GM21619 (cell line): ENCODE measurements around the gene SCAF4.
"Not testable (repeated sequence)": the region's sequence is repeated elsewhere in the genome, so short reads cannot be mapped to it uniquely, and the experiment has no call there.

ENCODE experiments used
- ATAC-seq: cut with Tn5 transposase; IDR thresholded peaks from one replicate; pipeline ENCODE4 v1.9.1; 2021; ENCODE audit not compliant: unreplicated experiment

Gene SCAF4

DNA sequence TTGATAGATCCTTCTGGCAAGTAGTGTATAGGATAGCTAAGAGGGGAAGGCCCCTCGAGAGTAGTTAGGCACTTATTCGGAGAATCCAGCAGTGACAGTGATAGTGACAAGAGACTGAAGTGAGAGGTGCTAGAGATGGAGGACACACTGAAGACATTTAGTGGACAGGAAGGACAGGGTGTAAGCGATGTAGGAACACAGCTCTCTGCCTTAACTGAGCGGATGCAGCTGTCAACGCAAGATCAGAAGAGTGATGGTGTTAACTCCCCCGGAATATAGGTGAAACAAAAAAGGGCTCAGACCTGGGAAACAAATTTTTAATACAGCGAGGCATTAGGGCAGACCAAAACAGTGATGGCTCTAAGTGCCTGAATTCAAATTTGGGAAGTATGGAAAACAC lies 56.6 kb downstream of the SCAF4 start:
- ATAC-seq, result no peak

GRCh38 chr21:31673321-31673912 lies 58.5 kb downstream of the SCAF4 start:
- ATAC-seq, result no peak

GRCh38 chr21:31671931-31672330 lies 60.0 kb downstream of the SCAF4 start:
- no peak for ATAC-seq

GRCh38 chr21:31671146-31671716 lies 60.7 kb downstream of the SCAF4 start:
- ATAC-seq, result no peak

- ATAC-seq, result no peak
Measured at GRCh38 chr21:31670070-31670469, 61.8 kb downstream of the SCAF4 start.

DNA sequence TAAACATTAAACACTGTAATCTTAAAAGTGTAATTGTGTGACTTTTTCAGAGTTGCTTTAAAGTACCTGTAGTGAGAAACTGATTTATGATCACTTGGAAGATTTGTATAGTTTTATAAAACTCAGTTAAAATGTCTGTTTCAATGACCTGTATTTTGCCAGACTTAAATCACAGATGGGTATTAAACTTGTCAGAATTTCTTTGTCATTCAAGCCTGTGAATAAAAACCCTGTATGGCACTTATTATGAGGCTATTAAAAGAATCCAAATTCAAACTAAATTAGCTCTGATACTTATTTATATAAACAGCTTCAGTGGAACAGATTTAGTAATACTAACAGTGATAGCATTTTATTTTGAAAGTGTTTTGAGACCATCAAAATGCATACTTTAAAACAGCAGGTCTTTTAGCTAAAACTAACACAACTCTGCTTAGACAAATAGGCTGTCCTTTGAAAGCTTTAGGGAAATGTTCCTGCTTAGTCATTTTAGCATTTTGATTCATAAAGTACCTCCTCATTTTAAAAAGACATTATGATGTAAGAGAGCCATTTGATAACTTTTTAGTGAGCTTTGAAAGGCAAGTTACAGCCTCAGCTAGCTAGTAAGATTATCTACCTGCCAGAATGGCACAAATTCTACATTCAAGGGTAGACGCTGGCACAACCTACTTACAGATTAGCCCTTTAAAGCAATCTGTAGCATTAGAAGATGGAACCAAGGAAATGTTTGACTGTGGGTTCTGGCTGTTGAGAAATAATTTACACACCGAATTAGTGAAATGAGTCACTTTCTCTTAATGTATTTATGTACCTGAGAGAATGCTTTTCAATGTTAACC lies 63.0 kb downstream of the SCAF4 start:
- no peak for ATAC-seq

- ATAC-seq, result no peak
Measured at GRCh38 chr21:31667639-31668038, 64.3 kb downstream of the SCAF4 start.

DNA sequence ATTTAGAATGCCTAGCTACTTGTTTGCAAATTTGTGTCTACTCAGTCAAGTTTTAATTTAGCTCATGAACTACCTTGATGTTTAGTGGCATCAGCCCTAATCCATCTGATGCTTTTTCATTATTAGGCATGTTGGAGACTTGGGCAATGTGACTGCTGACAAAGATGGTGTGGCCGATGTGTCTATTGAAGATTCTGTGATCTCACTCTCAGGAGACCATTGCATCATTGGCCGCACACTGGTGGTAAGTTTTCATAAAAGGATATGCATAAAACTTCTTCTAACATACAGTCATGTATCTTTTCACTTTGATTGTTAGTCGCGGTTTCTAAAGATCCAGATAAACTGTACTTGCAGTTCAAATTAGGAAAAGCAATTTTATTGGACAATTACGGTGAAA lies 64.8 kb downstream of the SCAF4 start:
- no peak for ATAC-seq

DNA sequence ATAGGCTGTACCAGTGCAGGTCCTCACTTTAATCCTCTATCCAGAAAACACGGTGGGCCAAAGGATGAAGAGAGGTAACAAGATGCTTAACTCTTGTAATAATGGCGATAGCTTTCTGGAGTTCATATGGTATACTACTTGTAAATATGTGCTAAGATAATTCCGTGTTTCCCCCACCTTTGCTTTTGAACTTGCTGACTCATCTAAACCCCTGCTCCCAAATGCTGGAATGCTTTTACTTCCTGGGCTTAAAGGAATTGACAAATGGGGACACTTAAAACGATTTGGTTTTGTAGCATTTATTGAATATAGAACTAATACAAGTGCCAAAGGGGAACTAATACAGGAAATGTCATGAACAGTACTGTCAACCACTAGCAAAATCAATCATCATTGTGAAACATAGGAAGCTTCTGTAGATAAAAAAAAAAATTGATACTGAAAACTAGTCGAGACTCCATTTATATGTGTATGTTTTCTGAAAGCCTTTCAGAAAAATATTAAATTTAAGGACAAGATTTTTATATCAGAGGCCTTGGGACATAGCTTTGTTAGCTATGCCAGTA lies 65.4 kb downstream of the SCAF4 start:
- ATAC-seq, result no peak

DNA sequence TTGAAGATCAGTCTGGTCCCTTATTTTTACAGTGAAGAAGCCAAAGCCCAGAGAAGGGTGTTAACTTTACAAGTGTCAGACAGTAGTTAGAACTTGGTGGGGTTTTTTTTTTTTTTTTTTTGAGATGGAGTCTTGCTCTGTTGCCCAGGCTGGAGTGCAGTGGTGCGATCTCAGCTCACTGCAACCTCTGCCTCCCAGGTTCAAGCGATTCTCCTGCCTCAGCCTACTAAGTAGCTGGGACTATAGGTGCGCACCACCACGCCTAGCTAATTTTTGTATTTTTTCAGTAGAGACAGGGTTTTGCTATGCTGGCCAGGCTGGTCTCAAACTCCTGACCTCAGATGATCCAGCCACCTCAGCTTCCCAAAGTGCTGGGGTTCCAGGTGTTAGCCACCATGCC lies 66.0 kb downstream of the SCAF4 start:
- ATAC-seq, result not testable (repeated sequence)

GRCh38 chr21:31665397-31665796 lies 66.5 kb downstream of the SCAF4 start:
- ATAC-seq, result no peak

DNA sequence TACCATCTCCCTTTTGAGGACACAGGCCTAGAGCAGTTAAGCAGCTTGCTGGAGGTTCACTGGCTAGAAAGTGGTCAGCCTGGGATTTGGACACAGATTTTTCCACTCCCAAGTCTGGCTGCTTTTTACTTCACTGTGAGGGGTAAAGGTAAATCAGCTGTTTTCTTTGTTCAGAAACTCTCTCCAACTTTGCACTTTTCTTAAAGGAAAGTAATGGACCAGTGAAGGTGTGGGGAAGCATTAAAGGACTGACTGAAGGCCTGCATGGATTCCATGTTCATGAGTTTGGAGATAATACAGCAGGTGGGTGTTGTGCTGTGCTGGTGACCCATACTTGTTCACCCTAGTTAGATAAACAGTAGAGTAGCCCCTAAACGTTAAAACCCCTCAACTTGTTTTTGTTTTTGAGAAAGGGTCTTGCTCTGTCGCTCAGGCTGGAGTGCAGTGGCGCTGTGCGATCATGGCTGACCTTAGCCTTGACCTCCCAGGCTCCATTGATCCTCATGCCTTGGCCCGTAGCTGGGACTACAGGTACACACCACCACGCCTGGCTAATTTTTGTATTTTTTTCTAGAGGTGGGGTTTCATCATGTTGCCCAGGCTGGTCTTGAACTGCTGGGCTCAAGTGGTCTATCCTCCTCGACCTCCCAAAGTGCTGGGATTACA lies 68.2 kb downstream of the SCAF4 start:
- no peak for ATAC-seq

- no peak for ATAC-seq
Measured at GRCh38 chr21:31660591-31660990, 71.3 kb downstream of the SCAF4 start.

DNA sequence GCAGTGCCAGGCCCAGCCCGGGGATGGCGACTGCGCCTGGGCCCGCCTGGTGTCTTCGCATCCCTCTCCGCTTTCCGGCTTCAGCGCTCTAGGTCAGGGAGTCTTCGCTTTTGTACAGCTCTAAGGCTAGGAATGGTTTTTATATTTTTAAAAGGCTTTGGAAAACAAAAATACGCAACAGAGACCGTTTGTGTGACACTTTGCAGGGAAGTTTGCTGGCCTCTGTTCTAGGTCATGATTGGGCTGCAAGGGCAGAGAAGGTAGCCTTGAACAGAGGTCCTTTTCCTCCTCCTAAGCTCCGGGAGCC lies 71.7 kb downstream of the SCAF4 start:
- peak; percentile 40 for ATAC-seq

- peak; percentile 92 for ATAC-seq
Measured at GRCh38 chr21:31659536-31660258, 72.2 kb downstream of the SCAF4 start, which contains the start of gene SOD1. SOD1 (plus strand) TSS chr21:31659693; CDS start chr21:31659770, 77 bp downstream.

GRCh38 chr21:31659286-31659535 lies 72.7 kb downstream of the SCAF4 start:
- ATAC-seq, result no peak

DNA sequence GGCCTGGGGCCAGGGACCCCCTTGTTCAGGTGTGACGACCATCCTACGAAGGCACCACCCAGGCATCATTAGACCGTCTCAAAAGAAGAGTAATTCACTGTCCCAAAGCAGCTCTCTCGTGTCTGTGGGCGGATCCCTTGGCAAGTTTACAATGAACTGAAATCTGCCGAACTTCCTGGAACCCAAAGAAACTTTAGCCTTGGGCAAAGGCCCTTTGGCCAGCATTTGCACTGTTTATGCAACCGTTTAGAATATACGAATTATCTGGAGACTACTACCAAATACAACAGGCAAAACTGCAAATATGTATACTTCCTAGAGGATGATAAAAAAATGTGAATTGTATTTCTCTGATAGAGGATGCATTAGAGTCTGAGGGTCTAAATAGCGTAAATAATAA lies 73.9 kb downstream of the SCAF4 start:
- no peak for ATAC-seq

DNA sequence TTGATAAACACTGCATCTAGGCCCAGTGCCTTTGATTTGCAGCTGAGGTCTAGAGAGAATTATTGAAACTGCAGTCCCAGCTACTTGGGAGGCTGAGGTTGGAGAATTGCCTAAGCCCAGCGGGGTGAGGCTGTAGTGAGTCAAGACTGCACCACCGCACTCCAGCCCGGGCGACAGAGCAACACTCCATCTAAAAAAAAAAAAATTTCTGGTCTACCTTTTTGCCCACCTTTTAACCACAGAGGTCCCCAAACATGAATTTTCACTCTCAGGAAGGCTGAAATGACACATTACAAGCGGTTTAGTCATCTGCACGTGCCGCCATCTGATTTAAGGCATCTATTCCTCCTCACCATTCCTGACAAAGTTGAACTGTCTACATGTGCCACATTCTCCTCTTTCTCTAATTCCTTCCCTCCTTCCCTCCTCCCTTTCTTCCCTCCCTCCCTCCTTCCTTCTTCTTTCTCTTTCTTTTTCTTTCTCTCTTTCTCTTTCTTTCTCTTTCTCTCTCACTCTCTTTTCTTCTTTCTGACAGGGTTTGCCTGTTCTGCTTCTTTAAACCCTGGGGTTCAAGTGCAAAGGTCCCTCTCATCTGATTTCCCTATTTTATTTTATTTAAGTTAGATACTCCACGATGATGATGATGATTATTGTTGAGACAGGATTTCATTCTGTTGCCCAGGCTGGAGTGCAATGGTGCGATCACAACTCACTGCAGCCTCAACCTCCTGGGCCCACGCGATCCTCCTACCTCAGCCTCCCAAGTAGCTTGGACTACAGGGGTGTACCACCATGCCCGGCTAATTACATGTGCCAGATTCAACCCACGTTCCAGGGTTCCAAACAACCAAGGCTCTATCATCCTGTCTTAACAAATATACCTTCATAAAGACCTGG lies 75.5 kb downstream of the SCAF4 start:
- ATAC-seq, result no peak

- not testable (repeated sequence) for ATAC-seq
Measured at GRCh38 chr21:31654821-31655580, 76.9 kb downstream of the SCAF4 start.
